SK-N-SH treated with all-trans-retinoic acid at 6 μM for 48 hours (cell line): ENCODE measurements around the gene RPS23.
A peak's percentile ranks its signal among the peaks of the same experiment; 100 is the strongest.

Experiments
- ATAC-seq: fragments of 200-7000 bp; cut with Tn5 transposase; 3 replicates; pipeline ENCODE4 v1.9.1; 2020; ENCODE audit warnings: mild to moderate bottlenecking, moderate library complexity
- ARNTL ChIP-seq: fragments of 450-650 bp; formaldehyde crosslinking; IDR thresholded peaks from 2 replicates; pipeline ENCODE4 v1.5.0; 2020; ENCODE audit warnings: low read depth, mild to moderate bottlenecking, moderate library complexity, borderline replicate concordance
- BACH2 ChIP-seq: fragments of 250-450 bp; sonication (Bioruptor Pico); IDR thresholded peaks from 2 replicates; pipeline ENCODE4 v1.9.0; 2021; ENCODE audit warnings: mild to moderate bottlenecking, borderline replicate concordance
- CSDC2 ChIP-seq: fragments of 250-450 bp; sonication (Bioruptor Pico); IDR thresholded peaks from 2 replicates; pipeline ENCODE4 v1.5.0; 2020; ENCODE audit warnings: mild to moderate bottlenecking, moderate library complexity
- ESRRG ChIP-seq: fragments of 250-450 bp; sonication (Bioruptor Pico); IDR thresholded peaks from 2 replicates; pipeline ENCODE4 v1.6.1; 2021; ENCODE audit warnings: mild to moderate bottlenecking
- GLIS3 ChIP-seq: fragments of 250-450 bp; sonication (Bioruptor Pico); IDR thresholded peaks from 2 replicates; pipeline ENCODE4 v1.5.0; 2020; ENCODE audit warnings: mild to moderate bottlenecking, moderate library complexity
- ISL1 ChIP-seq: fragments of 250-450 bp; sonication (Bioruptor Pico); IDR thresholded peaks from 2 replicates; pipeline ENCODE4 v2.1.2; 2022; ENCODE audit warnings: mild to moderate bottlenecking, moderate library complexity
- OSR1 ChIP-seq: fragments of 250-450 bp; sonication (Bioruptor Pico); IDR thresholded peaks from 2 replicates; pipeline ENCODE4 v1.8.0; 2022; ENCODE audit warnings: moderate library complexity, mild to moderate bottlenecking, inconsistent platforms
- PPARA ChIP-seq: fragments of 250-450 bp; sonication (Bioruptor Pico); IDR thresholded peaks from 2 replicates; pipeline ENCODE4 v1.5.0; 2020; ENCODE audit warnings: mild to moderate bottlenecking, borderline replicate concordance
- RARB ChIP-seq: fragments of 250-450 bp; sonication (Bioruptor Pico); IDR thresholded peaks from 2 replicates; pipeline ENCODE4 v1.8.0; 2021; ENCODE audit warnings: mild to moderate bottlenecking, moderate library complexity
- SNAI2 ChIP-seq: fragments of 250-450 bp; sonication (Bioruptor Pico); IDR thresholded peaks from 2 replicates; pipeline ENCODE4 v1.5.0; 2020; ENCODE audit warnings: mild to moderate bottlenecking, moderate library complexity
- TOX ChIP-seq: fragments of 250-450 bp; sonication (Bioruptor Pico); IDR thresholded peaks from 2 replicates; pipeline ENCODE4 v1.8.0; 2021; ENCODE audit warnings: mild to moderate bottlenecking, moderate library complexity, borderline replicate concordance
- ZC3H10 ChIP-seq: fragments of 250-450 bp; sonication (Bioruptor Pico); IDR thresholded peaks from 2 replicates; pipeline ENCODE4 v1.5.1; 2021; ENCODE audit warnings: mild to moderate bottlenecking, moderate library complexity
- ZFP3 ChIP-seq: fragments of 250-450 bp; sonication (Bioruptor Pico); IDR thresholded peaks from 2 replicates; pipeline ENCODE4 v1.5.0; 2020; ENCODE audit warnings: mild to moderate bottlenecking, moderate library complexity
- ZFP30 ChIP-seq: fragments of 450-650 bp; formaldehyde crosslinking; IDR thresholded peaks from 2 replicates; pipeline ENCODE4 v1.5.0; 2022; ENCODE audit warnings: mild to moderate bottlenecking, moderate library complexity
- ZNF70 ChIP-seq: fragments of 450-650 bp; formaldehyde crosslinking; IDR thresholded peaks from 2 replicates; pipeline ENCODE4 v1.5.0; 2020; ENCODE audit warnings: mild to moderate bottlenecking, moderate library complexity
- ZNF8 ChIP-seq: fragments of 450-650 bp; formaldehyde crosslinking; IDR thresholded peaks from 2 replicates; pipeline ENCODE4 v1.5.0; 2020; ENCODE audit warnings: mild to moderate bottlenecking, moderate library complexity
- TF ChIP-seq, protein P1 (sequence below): fragments of 250-450 bp; sonication (Bioruptor Pico); IDR thresholded peaks from 2 replicates; pipeline ENCODE4 v1.5.1; 2020; ENCODE audit warnings: low read depth, mild to moderate bottlenecking, moderate library complexity
- TF ChIP-seq, protein P2 (sequence below): fragments of 250-450 bp; sonication (Bioruptor Pico); IDR thresholded peaks from 2 replicates; pipeline ENCODE4 v1.8.0; 2020; ENCODE audit warnings: mild to moderate bottlenecking, moderate library complexity, borderline replicate concordance
- TF ChIP-seq, protein P3 (sequence below): fragments of 250-450 bp; sonication (Bioruptor Pico); IDR thresholded peaks from 2 replicates; pipeline ENCODE4 v1.5.0; 2020; ENCODE audit warnings: mild to moderate bottlenecking, moderate library complexity
- TF ChIP-seq, protein P4 (sequence below): fragments of 250-450 bp; sonication (Bioruptor Pico); IDR thresholded peaks from 2 replicates; pipeline ENCODE4 v1.8.0; 2021; ENCODE audit warnings: low read depth, mild to moderate bottlenecking, moderate library complexity, borderline replicate concordance
- TF ChIP-seq, protein P5 (sequence below): fragments of 250-450 bp; sonication (Bioruptor Pico); IDR thresholded peaks from 2 replicates; pipeline ENCODE4 v1.5.1; 2021; ENCODE audit warnings: mild to moderate bottlenecking, moderate library complexity

RPS23 gene

DNA sequence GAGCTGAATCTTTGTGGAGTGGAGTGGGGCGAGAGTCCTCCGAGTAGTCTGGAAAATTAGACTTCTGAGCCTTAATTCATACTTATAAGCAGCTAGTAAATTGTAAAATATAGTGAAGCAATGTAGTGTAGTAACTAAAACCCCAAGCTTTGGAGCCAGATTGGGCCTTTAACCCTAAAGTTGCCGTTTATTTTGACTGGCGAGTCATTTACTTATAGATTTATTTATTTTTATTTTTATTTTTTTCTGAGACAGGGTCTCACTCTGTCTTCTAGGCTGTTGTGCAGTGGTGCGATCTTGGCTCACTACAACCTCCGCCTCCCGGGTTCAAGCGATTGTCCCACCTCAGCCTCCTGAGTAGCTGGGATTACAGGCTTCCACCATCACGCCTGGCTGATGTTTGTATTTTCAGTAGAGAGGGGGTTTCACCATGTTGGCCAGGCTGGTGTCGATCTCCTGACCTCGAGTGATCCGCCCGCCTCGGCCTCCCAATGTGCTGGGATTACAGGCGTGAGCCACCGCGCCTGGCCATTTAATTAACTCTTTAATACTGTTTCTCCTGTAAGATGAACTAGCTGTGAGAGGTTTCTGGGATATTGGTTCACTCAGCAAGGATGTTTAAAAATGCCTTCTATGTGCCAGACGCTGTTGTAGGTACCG is 687 bp upstream of the RPS23 start:
- no peak for ATAC-seq
- no peak for TF ChIP-seq ZFP3 (CRISPR knock-in tag)
- TF ChIP-seq ESRRG: no peak
- TF ChIP-seq ARNTL (CRISPR knock-in tag): no peak
- TF ChIP-seq CSDC2 (CRISPR knock-in tag): no peak
- no peak for TF ChIP-seq TOX (CRISPR knock-in tag)
- TF ChIP-seq, protein P1, sequence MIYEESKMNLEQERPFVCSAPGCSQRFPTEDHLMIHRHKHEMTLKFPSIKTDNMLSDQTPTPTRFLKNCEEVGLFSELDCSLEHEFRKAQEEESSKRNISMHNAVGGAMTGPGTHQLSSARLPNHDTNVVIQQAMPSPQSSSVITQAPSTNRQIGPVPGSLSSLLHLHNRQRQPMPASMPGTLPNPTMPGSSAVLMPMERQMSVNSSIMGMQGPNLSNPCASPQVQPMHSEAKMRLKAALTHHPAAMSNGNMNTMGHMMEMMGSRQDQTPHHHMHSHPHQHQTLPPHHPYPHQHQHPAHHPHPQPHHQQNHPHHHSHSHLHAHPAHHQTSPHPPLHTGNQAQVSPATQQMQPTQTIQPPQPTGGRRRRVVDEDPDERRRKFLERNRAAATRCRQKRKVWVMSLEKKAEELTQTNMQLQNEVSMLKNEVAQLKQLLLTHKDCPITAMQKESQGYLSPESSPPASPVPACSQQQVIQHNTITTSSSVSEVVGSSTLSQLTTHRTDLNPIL (CRISPR knock-in tag): no peak
- no peak for TF ChIP-seq ZNF8 (CRISPR knock-in tag)
- TF ChIP-seq OSR1: no peak
- TF ChIP-seq ZC3H10 (CRISPR knock-in tag): no peak
- TF ChIP-seq, protein P2, sequence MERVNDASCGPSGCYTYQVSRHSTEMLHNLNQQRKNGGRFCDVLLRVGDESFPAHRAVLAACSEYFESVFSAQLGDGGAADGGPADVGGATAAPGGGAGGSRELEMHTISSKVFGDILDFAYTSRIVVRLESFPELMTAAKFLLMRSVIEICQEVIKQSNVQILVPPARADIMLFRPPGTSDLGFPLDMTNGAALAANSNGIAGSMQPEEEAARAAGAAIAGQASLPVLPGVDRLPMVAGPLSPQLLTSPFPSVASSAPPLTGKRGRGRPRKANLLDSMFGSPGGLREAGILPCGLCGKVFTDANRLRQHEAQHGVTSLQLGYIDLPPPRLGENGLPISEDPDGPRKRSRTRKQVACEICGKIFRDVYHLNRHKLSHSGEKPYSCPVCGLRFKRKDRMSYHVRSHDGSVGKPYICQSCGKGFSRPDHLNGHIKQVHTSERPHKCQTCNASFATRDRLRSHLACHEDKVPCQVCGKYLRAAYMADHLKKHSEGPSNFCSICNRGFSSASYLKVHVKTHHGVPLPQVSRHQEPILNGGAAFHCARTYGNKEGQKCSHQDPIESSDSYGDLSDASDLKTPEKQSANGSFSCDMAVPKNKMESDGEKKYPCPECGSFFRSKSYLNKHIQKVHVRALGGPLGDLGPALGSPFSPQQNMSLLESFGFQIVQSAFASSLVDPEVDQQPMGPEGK: no peak
- no peak for TF ChIP-seq BACH2 (CRISPR knock-in tag)
- no peak for TF ChIP-seq ZFP30
- no peak for TF ChIP-seq GLIS3 (CRISPR knock-in tag)
- TF ChIP-seq, protein P3, sequence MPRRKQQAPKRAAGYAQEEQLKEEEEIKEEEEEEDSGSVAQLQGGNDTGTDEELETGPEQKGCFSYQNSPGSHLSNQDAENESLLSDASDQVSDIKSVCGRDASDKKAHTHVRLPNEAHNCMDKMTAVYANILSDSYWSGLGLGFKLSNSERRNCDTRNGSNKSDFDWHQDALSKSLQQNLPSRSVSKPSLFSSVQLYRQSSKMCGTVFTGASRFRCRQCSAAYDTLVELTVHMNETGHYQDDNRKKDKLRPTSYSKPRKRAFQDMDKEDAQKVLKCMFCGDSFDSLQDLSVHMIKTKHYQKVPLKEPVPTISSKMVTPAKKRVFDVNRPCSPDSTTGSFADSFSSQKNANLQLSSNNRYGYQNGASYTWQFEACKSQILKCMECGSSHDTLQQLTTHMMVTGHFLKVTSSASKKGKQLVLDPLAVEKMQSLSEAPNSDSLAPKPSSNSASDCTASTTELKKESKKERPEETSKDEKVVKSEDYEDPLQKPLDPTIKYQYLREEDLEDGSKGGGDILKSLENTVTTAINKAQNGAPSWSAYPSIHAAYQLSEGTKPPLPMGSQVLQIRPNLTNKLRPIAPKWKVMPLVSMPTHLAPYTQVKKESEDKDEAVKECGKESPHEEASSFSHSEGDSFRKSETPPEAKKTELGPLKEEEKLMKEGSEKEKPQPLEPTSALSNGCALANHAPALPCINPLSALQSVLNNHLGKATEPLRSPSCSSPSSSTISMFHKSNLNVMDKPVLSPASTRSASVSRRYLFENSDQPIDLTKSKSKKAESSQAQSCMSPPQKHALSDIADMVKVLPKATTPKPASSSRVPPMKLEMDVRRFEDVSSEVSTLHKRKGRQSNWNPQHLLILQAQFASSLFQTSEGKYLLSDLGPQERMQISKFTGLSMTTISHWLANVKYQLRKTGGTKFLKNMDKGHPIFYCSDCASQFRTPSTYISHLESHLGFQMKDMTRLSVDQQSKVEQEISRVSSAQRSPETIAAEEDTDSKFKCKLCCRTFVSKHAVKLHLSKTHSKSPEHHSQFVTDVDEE (CRISPR knock-in tag): no peak
- TF ChIP-seq PPARA: no peak

DNA sequence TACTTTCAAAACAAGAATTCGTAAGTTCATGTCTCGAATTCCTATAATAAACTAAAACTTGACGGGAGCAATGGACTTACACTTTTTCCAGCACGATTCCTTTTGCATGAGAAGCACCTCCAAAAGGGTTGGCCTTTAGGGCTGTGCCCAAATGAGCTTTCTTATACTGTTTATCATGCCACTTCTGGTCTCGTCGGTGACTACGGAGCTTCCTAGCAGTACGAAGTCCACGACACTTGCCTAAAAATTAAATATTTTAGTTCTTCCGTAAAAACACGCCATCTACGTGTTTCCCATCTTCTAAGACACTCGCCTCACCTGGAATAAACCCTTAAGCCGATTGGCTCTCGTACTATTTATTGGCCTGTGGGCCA is 554 bp downstream of the RPS23 start:
- peak; percentile 3; the same call in 1 of the 3 replicates for ATAC-seq

DNA sequence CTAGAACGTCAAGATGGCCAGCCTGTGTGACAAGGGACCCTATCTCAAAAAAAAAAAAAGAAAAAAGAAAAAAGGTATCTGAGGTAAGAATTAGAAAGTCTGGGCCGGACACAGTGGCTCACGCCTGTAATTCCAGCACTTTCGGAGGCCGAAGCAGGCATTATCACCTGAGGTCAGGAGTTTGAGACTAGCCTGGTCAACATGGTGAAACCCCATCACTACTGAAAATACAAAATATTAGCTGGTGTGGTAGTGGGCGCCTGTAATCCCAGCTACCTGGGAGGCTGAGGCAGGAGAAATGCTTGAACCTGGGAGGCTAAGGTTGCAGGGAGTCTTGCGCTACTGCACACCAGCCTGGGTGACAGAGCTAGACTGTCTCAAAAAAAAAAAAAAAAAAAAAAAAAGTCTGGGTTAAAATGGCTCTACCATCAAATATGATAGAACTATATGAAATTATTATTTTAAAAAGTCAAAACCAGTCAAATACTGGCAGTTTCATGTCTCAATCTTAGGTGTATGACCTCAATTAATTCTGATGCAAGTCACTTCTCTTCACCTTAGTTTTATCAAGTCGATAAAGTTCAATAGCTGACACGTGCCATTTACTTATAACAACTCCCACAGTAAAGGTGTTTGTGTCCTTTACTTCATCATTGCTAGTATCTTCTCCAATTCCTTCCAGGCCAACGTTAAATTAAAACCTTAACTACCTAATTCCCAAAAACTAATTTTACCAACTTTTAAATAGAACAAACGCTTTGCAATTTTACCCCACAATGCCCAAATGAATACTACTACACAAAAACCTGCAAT is 1.1 kb downstream of the RPS23 start:
- TF ChIP-seq BACH2 (CRISPR knock-in tag) (no peak), ESRRG (no peak), ISL1 (CRISPR knock-in tag) (no peak), SNAI2 (CRISPR knock-in tag) (no peak), TOX (CRISPR knock-in tag) (no peak), ZNF70 (CRISPR knock-in tag) (no peak), RARB (no peak), ARNTL (CRISPR knock-in tag) (no peak), PPARA (no peak)
- TF ChIP-seq, protein P1 (CRISPR knock-in tag): no peak
- TF ChIP-seq, protein P4, sequence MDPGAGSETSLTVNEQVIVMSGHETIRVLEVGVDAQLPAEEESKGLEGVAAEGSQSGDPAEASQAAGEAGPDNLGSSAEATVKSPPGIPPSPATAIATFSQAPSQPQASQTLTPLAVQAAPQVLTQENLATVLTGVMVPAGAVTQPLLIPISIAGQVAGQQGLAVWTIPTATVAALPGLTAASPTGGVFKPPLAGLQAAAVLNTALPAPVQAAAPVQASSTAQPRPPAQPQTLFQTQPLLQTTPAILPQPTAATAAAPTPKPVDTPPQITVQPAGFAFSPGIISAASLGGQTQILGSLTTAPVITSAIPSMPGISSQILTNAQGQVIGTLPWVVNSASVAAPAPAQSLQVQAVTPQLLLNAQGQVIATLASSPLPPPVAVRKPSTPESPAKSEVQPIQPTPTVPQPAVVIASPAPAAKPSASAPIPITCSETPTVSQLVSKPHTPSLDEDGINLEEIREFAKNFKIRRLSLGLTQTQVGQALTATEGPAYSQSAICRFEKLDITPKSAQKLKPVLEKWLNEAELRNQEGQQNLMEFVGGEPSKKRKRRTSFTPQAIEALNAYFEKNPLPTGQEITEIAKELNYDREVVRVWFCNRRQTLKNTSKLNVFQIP (CRISPR knock-in tag): no peak
- TF ChIP-seq, protein P5, sequence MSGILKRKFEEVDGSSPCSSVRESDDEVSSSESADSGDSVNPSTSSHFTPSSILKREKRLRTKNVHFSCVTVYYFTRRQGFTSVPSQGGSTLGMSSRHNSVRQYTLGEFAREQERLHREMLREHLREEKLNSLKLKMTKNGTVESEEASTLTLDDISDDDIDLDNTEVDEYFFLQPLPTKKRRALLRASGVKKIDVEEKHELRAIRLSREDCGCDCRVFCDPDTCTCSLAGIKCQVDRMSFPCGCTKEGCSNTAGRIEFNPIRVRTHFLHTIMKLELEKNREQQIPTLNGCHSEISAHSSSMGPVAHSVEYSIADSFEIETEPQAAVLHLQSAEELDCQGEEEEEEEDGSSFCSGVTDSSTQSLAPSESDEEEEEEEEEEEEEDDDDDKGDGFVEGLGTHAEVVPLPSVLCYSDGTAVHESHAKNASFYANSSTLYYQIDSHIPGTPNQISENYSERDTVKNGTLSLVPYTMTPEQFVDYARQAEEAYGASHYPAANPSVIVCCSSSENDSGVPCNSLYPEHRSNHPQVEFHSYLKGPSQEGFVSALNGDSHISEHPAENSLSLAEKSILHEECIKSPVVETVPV (CRISPR knock-in tag): no peak
- no peak for ATAC-seq

More for the DNA sequence above, 554 bp downstream of the RPS23 start:
- TF ChIP-seq, protein P3 (CRISPR knock-in tag): no peak
- TF ChIP-seq, all 23 proteins: peak for 0
